ENCODE results near the gene FOXO3.
A peak's percentile ranks its signal among the peaks of the same experiment; 100 is the strongest.
"Not testable (repeated sequence)": the region's sequence is repeated elsewhere in the genome, so short reads cannot be mapped to it uniquely, and the experiment has no call there.

Gene FOXO3

GRCh38 chr6:108555399-108556052, 5.2 kb upstream of the FOXO3 start:
- DNase-seq (ENCODE audit: low read depth in 2 of 2): no peak

- no peak for DNase-seq (ENCODE audit: low read depth in 2 of 2)
Observed at GRCh38 chr6:108556250-108556649, 4.5 kb upstream of the FOXO3 start.

DNA sequence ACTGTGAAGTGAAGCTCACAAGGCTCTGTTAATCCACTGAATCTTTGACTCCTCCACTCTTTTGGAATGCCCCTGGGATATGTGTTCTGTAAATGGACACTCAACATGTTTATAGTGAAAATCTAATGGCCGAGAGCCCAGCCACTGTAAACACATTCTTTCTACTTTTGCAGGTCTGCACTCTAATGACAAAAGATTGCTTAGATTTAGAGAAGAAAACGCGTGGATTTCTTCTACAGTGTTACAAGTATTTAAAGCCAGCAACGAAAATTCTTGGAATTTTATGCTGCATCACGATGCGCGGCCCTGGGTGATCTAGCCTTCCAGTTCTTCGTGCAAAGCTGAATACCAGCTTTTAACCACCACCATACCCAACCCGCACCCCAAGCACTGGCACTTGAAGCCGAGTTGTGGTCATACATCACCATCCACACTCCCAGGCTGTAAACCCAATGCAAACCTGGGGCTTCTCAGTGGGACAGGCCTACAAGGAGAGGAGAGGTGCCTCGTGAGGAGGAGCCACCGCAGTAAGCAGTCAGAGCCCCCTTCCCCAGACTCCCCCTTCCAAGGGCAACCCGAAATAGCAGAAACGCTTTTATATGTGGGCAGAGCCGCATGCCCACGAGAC, 3.7 kb upstream of the FOXO3 start:
- DNase-seq (ENCODE audit: low read depth in 2 of 2): no peak

- peak; percentile 61 to 66 for DNase-seq (ENCODE audit: low read depth in 2 of 2)
Observed at GRCh38 chr6:108557494-108558371, 3.0 kb upstream of the FOXO3 start.

GRCh38 chr6:108558372-108559096, 2.2 kb upstream of the FOXO3 start:
- peak; percentile 90 to 93 for DNase-seq (ENCODE audit: low read depth in 2 of 2)

DNA sequence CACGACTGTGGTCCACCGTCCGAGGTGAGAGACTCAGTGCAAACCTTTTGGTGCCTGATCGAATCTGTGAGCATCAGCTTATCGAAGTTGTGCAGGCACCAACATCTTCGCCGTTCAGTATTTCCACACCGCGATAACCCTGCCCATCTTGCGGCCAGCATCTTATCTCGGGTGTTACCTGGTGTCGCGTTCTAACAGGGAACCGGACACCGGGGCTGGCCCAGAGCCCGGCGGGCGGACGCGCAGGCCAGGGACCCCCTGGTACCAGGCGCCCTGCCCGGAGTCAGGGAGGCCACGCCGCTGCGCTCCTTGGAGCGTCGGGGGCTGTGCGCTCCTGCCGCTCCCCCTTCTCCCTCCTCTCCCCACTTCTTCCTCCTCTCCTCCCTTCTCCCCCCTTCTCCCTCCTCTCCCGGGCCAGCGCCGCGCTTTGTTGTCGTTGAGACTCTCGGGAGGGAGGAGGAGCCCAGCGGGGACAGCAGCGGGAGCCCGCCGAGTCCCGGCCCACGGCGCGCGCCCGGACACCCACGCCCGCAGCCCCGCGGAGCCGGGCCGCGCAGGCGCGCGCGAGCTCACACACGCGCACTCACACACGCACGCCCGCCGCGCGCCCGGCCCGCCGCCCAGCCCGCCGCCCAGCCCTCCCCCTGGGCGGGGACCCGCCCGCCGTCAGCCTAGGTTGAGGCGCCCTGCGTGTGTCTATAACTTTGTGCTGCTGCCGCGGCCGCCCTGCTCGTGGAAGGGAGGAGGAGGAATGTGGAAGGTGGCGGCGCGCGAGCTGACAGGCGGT, 1.4 kb upstream of the FOXO3 start:
- DNase-seq (ENCODE audit: low read depth in 2 of 2): peak; percentile 74

DNA sequence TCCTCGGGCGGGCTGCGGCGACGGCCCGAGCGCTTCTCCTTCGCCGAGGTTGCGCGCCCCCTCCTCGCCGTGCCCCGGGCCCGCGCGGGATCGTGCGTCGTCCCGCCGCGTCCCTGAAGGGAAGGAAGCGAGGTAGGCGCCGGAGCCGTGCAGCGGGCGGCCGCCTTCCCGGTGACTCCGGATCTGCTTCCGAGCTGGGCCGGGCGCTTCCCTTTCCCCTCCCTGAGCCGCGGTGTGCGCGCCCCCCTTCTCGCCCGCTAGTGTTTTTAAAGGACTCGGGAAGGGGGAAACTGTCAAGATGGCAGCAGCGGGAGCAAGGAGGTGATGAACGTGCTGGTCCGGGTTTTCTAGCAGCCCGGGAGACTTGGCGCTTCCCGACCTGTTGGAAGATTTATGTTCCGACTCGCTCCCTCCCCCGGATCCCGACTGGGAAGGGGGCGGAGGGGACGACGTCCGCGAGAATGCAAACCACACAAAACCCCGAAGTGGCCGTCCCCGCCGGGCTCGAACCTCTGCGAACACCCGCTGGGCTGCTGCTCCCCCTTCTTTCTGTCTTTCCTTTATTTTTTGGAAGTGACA, 744 bp upstream of the FOXO3 start:
- no peak for DNase-seq (ENCODE audit: low read depth in 2 of 2)

GRCh38 chr6:108561309-108561647, 561 bp downstream of the FOXO3 start:
- DNase-seq (ENCODE audit: low read depth in 2 of 2): not testable (repeated sequence)

DNA sequence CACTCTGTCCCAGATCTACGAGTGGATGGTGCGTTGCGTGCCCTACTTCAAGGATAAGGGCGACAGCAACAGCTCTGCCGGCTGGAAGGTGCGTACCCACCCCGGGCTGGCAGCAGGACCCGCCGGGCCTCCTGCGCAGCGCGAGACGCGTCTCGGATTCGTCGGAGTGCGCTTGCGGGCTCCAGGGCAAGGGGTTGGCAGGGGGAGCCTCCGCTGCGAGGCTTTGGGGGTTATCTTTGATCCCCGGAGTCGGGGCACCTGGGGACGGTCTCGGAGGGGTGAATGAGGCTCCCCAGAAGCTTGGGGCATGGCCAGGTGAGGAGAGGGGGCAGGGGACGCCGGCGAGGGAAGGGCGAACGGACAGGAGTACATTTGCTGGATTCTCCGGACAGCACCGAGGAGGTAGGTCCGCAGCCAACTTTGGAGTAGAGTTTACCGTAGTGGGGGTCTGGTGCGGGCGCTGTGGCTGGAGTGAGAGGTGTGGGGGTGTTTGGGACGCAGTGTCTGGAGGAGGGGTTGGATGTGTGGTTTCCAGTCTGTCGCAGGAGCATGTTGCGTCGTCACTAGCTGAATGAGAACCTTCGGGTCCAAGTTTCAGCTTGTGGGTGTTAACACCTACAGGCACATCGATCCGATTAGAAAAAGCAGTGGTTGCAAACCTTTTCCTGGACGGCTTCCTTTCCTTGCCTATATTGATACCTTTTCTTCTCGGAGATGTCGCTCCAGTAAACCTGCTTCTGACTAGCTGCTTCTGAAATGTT, 1.2 kb downstream of the FOXO3 start:
- no peak for DNase-seq (ENCODE audit: low read depth in 2 of 2)

DNA sequence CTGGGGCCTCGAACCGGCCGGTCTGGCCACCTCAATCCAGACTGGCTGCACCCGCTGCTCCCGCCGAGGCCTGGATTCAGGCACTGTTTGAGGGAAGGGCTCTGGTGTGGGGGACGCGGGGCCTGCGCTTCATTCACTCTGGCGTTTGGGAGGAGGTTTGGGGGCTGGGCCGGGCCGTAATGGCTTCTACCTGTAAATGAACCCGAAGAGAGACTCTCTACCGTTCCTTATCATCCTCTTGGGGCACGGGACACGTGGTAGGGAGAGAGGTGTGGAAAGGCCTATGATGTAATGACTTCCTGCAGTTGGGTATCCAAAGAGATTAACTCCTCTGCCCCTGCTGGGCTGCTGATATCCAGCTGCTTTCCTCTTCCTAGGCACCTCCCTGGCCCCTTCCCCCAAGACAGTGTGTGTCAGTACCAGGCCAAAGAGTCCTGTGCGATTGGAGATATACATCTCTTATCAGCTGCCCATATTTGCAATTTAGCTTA, 1.8 kb downstream of the FOXO3 start:
- no peak for DNase-seq (ENCODE audit: low read depth in 2 of 2)

DNA sequence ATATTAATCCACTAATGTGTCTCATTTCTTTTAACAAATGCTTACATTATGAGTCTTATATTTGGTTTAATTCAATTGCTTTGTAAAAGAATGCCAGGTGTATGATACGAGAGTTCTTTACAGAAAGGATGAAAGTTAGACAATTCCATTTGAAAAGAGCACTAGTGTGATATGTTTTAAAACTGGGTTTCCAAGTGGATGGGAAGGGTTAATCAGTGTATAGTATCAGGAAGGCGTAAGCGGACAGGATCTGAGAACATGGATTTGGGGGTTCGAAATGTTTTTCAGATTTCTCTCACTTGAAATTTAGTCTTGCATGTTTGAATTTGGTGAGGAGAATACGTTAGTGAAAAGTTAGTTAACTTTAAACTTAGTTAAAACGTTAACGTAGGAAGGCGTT, 2.6 kb downstream of the FOXO3 start:
- DNase-seq (ENCODE audit: low read depth in 2 of 2): no peak

GRCh38 chr6:108564178-108564577, 3.5 kb downstream of the FOXO3 start:
- no peak for DNase-seq (ENCODE audit: low read depth in 2 of 2)

DNA sequence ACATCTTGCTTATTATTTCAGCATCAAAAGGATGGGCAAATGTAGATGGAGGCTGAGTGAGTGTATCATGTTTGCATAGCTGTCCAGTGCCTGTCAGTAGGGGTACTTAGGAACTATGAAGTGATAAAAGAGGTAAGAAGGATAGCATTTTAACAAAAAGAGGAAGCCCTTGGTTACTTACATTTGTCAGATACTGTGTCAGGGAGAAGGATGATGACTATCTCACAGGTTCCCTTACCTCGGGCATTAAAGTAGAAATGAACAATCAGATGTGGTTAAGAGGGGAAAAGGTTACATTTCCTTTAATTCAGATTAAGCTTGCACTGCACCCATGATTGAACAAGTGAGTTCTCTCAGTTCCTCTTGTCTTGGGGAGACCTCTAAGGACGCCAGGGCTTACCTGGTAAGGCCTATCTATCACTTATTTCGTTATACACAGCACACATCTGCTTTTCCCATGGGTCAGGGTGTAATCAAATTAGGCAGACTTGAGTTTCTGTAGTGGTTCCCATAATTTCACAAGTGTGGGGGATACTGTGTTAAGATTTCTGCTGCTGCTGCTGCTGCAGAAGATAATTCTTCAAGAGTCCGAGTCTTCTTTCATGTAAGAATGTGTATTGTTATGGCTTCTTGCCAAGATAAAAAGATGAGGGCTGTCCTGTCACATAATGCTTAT, 4.5 kb downstream of the FOXO3 start:
- no peak for DNase-seq (ENCODE audit: low read depth in 2 of 2)

- DNase-seq (ENCODE audit: low read depth in 2 of 2): no peak
Observed at GRCh38 chr6:108565893-108566292, 5.2 kb downstream of the FOXO3 start.

GRCh38 chr6:108566406-108566805, 5.7 kb downstream of the FOXO3 start:
- DNase-seq (ENCODE audit: low read depth in 2 of 2): no peak

DNA sequence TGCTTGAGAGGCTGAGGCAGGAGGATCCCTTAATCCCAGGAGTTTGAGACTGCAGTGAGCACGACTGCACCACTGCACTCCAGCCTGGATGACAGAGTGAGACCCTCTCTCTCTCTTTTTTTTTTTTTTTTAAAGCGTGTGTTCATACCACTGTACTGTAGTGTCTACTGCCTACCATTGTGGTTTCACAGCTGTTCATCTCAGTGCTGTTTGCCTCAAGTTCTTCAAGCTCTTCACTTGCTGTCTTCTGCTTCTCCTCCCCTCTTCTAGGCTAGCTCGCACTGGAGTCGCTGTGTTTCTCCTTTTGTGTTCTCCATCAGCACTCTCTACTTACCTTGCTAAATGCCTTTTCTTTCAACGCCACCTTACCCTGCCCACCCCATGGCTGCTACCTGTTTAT, 7.4 kb downstream of the FOXO3 start:
- no peak for DNase-seq (ENCODE audit: low read depth in 2 of 2)

- no peak for DNase-seq (ENCODE audit: low read depth in 2 of 2)
Observed at GRCh38 chr6:108568551-108569305, 8.0 kb downstream of the FOXO3 start.

DNA sequence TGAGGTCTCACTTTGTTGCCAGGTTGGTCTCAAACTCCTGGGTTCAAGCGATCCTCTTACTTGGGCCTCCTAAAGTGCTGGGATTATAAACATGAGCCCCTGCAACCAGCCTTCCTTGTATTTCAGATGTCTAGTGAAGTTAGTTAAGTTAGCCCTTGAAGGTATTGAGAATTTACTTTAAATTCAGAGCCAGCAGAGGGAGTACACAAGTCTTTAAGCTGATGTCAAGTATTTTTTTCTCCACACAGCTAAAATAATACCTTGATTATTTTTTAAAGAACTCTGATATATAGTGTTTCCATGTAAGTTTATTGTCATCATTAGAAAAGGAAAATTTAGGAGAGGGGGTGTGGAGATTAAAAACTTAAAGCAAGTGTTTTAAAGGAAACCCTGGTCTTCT, 9.8 kb downstream of the FOXO3 start:
- DNase-seq (ENCODE audit: low read depth in 2 of 2): no peak

Measured in stimulated activated CD8-positive, alpha-beta memory T cell treated with anti-CD3 and anti-CD28 coated beads, Interleukin-15, amount 100 ng/mL, for 4 hours (primary cell).